ENCODE results near the gene RELA.

RELA gene

DNA sequence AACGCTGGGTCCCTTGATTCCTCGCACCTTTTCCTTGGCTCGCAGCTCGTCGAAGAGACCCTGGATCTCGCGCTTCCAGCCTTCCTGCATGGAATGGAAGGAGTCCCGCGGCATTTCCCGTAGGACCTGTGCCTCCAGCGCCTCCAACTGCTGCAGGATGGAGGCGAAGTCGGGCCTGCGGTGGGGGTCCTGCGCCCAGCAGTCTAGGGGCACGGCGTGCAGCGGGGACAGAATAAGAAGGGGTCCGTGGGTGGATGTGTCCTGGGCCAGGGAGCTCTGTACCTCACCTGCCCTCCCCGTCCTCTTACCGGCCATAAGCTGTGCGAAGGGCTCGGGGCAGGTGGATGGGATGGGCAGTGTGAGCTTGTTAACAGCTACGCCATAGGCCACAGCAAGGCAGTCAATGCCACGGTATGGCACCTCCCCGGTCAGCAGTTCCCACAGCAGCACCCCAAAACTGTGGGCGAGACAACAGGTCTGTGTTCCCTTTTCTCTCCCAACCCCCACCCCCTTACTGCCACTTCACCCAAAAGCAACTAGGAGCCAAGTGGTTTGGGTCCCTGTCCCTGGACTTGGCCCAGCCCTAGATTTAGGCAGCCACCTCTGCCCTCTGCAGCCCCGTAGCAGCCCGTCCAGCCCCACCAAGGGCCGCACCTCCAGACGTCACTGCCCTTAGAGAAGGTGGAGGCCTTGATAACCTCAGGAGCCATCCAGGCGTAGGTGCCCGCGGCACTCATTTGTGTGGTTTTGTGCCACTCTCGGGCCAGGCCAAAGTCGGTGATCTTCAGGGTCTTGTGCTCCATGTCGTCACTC, 54.9 kb downstream of the RELA start:
- TF ChIP-seq MAX (IDR thresholded peaks at IDR 0.05) (no peak), TEAD4 (IDR thresholded peaks at IDR 0.05) (no peak), YY1 (IDR thresholded peaks at IDR 0.05; ENCODE audit: low read depth) (no peak), FOXM1 (IDR thresholded peaks at IDR 0.05; ENCODE audit: borderline replicate concordance, low read depth) (no peak), ZBTB7A (IDR thresholded peaks at IDR 0.05; ENCODE audit: low read depth) (no peak), NFIC (IDR thresholded peaks at IDR 0.05) (no peak), EP300 (IDR thresholded peaks at IDR 0.05; ENCODE audit: borderline replicate concordance) (no peak)
- TF ChIP-seq, protein P1, sequence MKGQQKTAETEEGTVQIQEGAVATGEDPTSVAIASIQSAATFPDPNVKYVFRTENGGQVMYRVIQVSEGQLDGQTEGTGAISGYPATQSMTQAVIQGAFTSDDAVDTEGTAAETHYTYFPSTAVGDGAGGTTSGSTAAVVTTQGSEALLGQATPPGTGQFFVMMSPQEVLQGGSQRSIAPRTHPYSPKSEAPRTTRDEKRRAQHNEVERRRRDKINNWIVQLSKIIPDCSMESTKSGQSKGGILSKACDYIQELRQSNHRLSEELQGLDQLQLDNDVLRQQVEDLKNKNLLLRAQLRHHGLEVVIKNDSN (IDR thresholded peaks at IDR 0.05): no peak
- TF ChIP-seq, protein P2, sequence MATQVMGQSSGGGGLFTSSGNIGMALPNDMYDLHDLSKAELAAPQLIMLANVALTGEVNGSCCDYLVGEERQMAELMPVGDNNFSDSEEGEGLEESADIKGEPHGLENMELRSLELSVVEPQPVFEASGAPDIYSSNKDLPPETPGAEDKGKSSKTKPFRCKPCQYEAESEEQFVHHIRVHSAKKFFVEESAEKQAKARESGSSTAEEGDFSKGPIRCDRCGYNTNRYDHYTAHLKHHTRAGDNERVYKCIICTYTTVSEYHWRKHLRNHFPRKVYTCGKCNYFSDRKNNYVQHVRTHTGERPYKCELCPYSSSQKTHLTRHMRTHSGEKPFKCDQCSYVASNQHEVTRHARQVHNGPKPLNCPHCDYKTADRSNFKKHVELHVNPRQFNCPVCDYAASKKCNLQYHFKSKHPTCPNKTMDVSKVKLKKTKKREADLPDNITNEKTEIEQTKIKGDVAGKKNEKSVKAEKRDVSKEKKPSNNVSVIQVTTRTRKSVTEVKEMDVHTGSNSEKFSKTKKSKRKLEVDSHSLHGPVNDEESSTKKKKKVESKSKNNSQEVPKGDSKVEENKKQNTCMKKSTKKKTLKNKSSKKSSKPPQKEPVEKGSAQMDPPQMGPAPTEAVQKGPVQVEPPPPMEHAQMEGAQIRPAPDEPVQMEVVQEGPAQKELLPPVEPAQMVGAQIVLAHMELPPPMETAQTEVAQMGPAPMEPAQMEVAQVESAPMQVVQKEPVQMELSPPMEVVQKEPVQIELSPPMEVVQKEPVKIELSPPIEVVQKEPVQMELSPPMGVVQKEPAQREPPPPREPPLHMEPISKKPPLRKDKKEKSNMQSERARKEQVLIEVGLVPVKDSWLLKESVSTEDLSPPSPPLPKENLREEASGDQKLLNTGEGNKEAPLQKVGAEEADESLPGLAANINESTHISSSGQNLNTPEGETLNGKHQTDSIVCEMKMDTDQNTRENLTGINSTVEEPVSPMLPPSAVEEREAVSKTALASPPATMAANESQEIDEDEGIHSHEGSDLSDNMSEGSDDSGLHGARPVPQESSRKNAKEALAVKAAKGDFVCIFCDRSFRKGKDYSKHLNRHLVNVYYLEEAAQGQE (IDR thresholded peaks at IDR 0.05; ENCODE audit: low read depth): no peak

DNA sequence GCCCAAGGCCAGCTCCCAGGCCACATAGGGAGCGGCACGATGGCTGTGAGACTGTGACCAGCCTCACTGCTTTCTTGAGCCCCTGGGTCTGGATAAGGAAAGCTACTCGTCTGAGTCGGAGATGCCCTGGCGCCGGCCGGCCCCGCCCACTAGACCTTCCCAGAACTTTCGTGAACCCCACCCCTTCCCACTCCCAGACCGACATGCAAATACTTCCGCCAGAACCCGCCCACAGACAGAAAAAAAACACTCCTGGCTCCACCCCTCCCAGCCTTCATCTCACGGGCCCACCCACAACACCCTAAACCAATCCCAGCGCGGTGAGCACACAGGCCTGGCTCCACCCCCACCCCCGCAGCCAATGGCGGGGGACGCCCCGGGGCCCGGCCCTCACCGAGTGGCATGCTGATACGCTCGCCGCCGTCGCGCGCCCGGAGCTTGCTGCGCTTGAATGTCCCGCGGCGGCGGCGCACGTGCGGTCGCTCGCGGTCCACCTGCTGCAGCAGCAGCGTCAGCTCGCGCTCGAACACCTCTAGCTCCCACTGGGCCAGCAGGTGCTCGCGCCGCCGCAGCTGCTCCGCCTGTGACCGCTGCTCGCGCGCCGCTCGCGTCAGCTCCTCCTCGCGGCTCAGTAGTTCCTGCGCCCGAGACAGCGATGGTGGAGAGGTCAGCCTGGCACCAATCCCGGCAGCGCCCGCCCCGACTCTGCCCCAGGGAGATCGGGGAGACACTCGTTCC, 55.7 kb downstream of the RELA start:
- peak; percentile 49; the same call in 1 of the 2 replicates for TF ChIP-seq EGR1 (IDR thresholded peaks at IDR 0.05)
- TF ChIP-seq CEBPB (IDR thresholded peaks at IDR 0.05): no peak
- peak; percentile 27; the same call in 1 of the 2 replicates for TF ChIP-seq FOXM1 (IDR thresholded peaks at IDR 0.05; ENCODE audit: borderline replicate concordance, low read depth)
- TF ChIP-seq, protein P1 (IDR thresholded peaks at IDR 0.05): peak; percentile 68
- TF ChIP-seq TAF1 (IDR thresholded peaks at IDR 0.05; ENCODE audit: low read depth): peak; percentile 45; the same call in 1 of the 2 replicates
- TF ChIP-seq, protein P2 (IDR thresholded peaks at IDR 0.05; ENCODE audit: low read depth): no peak
- TF ChIP-seq ZBTB7A (IDR thresholded peaks at IDR 0.05; ENCODE audit: low read depth): no peak
- TF ChIP-seq TEAD4 (IDR thresholded peaks at IDR 0.05): peak; percentile 72; the same call in 1 of the 2 replicates
- peak; percentile 87 for TF ChIP-seq TCF12 (IDR thresholded peaks at IDR 0.05; ENCODE audit: low read depth)
- peak; percentile 64 for TF ChIP-seq NFIC (IDR thresholded peaks at IDR 0.05)
- TF ChIP-seq YY1 (IDR thresholded peaks at IDR 0.05; ENCODE audit: low read depth): peak; percentile 56; the same call in 1 of the 2 replicates
- TF ChIP-seq EP300 (IDR thresholded peaks at IDR 0.05; ENCODE audit: borderline replicate concordance): peak; percentile 61; the same call in 1 of the 2 replicates
- TF ChIP-seq RAD21 (IDR thresholded peaks at IDR 0.05; ENCODE audit: low read depth): no peak
- TF ChIP-seq MAX (IDR thresholded peaks at IDR 0.05): peak; percentile 100
- TF ChIP-seq CREB1 (IDR thresholded peaks at IDR 0.05; ENCODE audit: low read depth): peak; percentile 43; the same call in 1 of the 2 replicates

GRCh38 chr11:65604258-65604657, 58.5 kb downstream of the RELA start:
- TF ChIP-seq, protein P1 (IDR thresholded peaks at IDR 0.05): no peak
- no peak for TF ChIP-seq NFIC (IDR thresholded peaks at IDR 0.05)
- TF ChIP-seq, protein P2 (IDR thresholded peaks at IDR 0.05; ENCODE audit: low read depth): no peak
- TF ChIP-seq TEAD4 (IDR thresholded peaks at IDR 0.05): no peak
- TF ChIP-seq TCF12 (IDR thresholded peaks at IDR 0.05; ENCODE audit: low read depth): no peak
- no peak for TF ChIP-seq CEBPB (IDR thresholded peaks at IDR 0.05)
- no peak for TF ChIP-seq CREB1 (IDR thresholded peaks at IDR 0.05; ENCODE audit: low read depth)
- TF ChIP-seq YY1 (IDR thresholded peaks at IDR 0.05; ENCODE audit: low read depth): no peak
- no peak for TF ChIP-seq MAX (IDR thresholded peaks at IDR 0.05)
- TF ChIP-seq EP300 (IDR thresholded peaks at IDR 0.05; ENCODE audit: borderline replicate concordance): no peak
- no peak for TF ChIP-seq FOXM1 (IDR thresholded peaks at IDR 0.05; ENCODE audit: borderline replicate concordance, low read depth)
- TF ChIP-seq RAD21 (IDR thresholded peaks at IDR 0.05; ENCODE audit: low read depth): no peak
- TF ChIP-seq TAF1 (IDR thresholded peaks at IDR 0.05; ENCODE audit: low read depth): no peak

All from Ishikawa (cell line).